H1 (cell line): ENCODE results near the gene NUDT9. TPM values are rescaled to one million over a fixed set of nuclear protein-coding genes. Genes with fewer than 3 reads are reported as not detected.

Source experiments
- HDAC2 ChIP-seq, 2 experiments: fragments of 300-600 bp in 1 of 2; sonication (generic) in 1 of 2; IDR thresholded peaks; 2 replicates each; pipeline ENCODE4 v1.6.1; 2011 to 2012; ENCODE audit warnings: low read depth in 2 of 2, low read length in 2 of 2, mild to moderate bottlenecking in 2 of 2, moderate library complexity in 2 of 2, borderline replicate concordance in 1 of 2, inconsistent platforms in 1 of 2
- KDM4A ChIP-seq: IDR thresholded peaks from one replicate; pipeline ENCODE4 v1.7.1; 2012; ENCODE audit warnings: low read depth, mild to moderate bottlenecking, moderate library complexity, low read length, inconsistent platforms; ENCODE audit not compliant: severe bottlenecking
- NANOG ChIP-seq: IDR thresholded peaks from 2 replicates; pipeline ENCODE4 v1.6.1; 2011; ENCODE audit warnings: low read length, low read depth, mild to moderate bottlenecking, inconsistent platforms; ENCODE audit not compliant: insufficient read depth, poor library complexity, severe bottlenecking
- NRF1 ChIP-seq: IDR thresholded peaks from 2 replicates; pipeline ENCODE4 v1.6.1; 2011; ENCODE audit warnings: mild to moderate bottlenecking, low read depth, low read length, improper control_type of control experiment
- POLR2A ChIP-seq, 2 experiments: IDR thresholded peaks; 1 replicate in 1 of 2; 2 replicates in 1 of 2; pipeline ENCODE4 v1.6.1; 2011; ENCODE audit warnings: low read depth in 2 of 2, low read length in 2 of 2, mild to moderate bottlenecking in 2 of 2; ENCODE audit errors: control extremely low read depth in 1 of 2
- RBBP5 ChIP-seq: IDR thresholded peaks from 2 replicates; pipeline ENCODE4 v1.7.1; 2012; ENCODE audit warnings: low read depth, mild to moderate bottlenecking, inconsistent platforms, low read length, moderate library complexity, borderline replicate concordance
- SIRT6 ChIP-seq: IDR thresholded peaks from one replicate; pipeline ENCODE4 v1.7.1; 2012; ENCODE audit warnings: low read length, inconsistent platforms
- TAF1 ChIP-seq: IDR thresholded peaks from 2 replicates; pipeline ENCODE4 v1.6.1; 2011; ENCODE audit warnings: mild to moderate bottlenecking, low read depth, low read length
- TBP ChIP-seq: IDR thresholded peaks from 2 replicates; pipeline ENCODE4 v1.6.1; 2011; ENCODE audit warnings: low read depth, low read length, improper control_type of control experiment
- polyA plus RNA-seq, 7 experiments: library from polyadenylated mRNA; depleted of rRNA in 3 of 7; stranded (reverse) in 5 of 7; unstranded in 2 of 7; fragments of >200 nt in 5 of 7; fragments of 200-250 nt in 2 of 7; gene quantifications; 1 replicate in 5 of 7; 2 replicates in 1 of 7; 4 replicates in 1 of 7; pipeline versions ENCODE4 v1.2.1 to v1.2.3, GENCODE V29; 2011 to 2013; ENCODE audit warnings: missing spikeins in 2 of 7, mixed read lengths in 2 of 7
- total RNA-seq: library from RNA; stranded (reverse); fragmentation: NEBNext Ultra II Directional; extraction: Animal tissue kit (Norgen Biotek cat#: 25700); gene quantifications from 2 replicates; pipeline ENCODE4 v1.2.1, GENCODE V29; 2021
- TF ChIP-seq, protein P1 (sequence below), 3 experiments: IDR thresholded peaks; 1 replicate in 2 of 3; 2 replicates in 1 of 3; pipeline versions ENCODE4 v1.5.1 to v1.6.1; 2011; ENCODE audit warnings: low read length in 3 of 3, mild to moderate bottlenecking in 3 of 3, inconsistent platforms in 2 of 3, low read depth in 1 of 3, moderate library complexity in 1 of 3; ENCODE audit not compliant: insufficient read depth in 1 of 3; ENCODE audit errors: control extremely low read depth in 1 of 3
- TF ChIP-seq, protein P2 (sequence below): IDR thresholded peaks from 2 replicates; pipeline ENCODE4 v1.6.1; 2012; ENCODE audit warnings: inconsistent platforms

Gene NUDT9
- total and polyA plus RNA-seq, 2 of the 8 experiments (the other 6 are each of a cell fraction or from before 2014, with no cell fraction given), result 13.2 to 27.6 TPM

DNA sequence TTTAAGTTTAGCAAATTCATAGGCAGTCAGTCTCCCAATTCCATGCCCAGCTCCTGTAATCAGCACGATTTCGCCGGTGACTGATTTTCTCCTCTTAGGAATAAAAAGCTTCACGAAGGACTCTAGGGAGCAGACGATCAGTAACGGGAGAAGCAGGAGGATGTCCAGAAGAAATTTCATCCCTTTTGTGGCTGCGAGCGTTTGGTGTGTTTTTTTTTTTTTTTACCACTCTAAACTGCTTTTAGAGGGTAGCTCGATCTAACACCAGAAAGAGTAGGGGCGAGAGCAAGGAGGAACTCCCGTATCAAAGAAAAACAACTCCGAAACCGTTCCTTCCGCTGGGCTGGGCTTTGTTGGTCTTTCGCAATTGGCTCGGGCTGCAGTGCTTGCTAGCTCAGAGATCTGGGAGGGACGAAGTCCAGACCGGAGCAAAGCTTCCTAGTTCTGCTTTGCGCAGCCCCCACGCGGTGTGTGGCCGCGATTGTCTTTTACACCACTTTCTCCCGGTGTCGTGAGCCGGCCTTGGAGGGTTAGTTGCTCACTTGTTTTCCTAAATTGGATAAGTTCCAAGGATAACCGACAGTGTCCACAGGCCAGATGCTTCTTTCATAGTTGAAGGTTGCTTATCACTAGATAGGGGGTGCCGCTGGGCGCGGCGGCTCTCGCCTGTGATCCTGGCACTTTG lies 31.3 kb upstream of the NUDT9 start, which contains the start of gene HSD17B11 (continued):
- TF ChIP-seq, protein P1, sequence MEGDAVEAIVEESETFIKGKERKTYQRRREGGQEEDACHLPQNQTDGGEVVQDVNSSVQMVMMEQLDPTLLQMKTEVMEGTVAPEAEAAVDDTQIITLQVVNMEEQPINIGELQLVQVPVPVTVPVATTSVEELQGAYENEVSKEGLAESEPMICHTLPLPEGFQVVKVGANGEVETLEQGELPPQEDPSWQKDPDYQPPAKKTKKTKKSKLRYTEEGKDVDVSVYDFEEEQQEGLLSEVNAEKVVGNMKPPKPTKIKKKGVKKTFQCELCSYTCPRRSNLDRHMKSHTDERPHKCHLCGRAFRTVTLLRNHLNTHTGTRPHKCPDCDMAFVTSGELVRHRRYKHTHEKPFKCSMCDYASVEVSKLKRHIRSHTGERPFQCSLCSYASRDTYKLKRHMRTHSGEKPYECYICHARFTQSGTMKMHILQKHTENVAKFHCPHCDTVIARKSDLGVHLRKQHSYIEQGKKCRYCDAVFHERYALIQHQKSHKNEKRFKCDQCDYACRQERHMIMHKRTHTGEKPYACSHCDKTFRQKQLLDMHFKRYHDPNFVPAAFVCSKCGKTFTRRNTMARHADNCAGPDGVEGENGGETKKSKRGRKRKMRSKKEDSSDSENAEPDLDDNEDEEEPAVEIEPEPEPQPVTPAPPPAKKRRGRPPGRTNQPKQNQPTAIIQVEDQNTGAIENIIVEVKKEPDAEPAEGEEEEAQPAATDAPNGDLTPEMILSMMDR (IDR thresholded peaks at IDR 0.05; ENCODE audit: control extremely low read depth in 1 of 3, insufficient read depth in 1 of 3, low read depth in 1 of 3, low read length in 3 of 3), result 0 out of 4 replicates have a peak, but pooled peaks of 1 of the 3 experiments have one; percentile 0
- TF ChIP-seq TBP (peak; percentile 71), RBBP5 (peak; percentile 93), SIRT6 (no peak), HDAC2 (IDR thresholded peaks at IDR 0.05; ENCODE audit: borderline replicate concordance in 1 of 2, low read depth in 2 of 2, low read length in 2 of 2) (0 out of 4 replicates have a peak, but pooled peaks of 1 of the 2 experiments have one; percentile 66), NRF1 (no peak), POLR2A (IDR thresholded peaks at IDR 0.05; ENCODE audit: control extremely low read depth in 1 of 2, low read depth in 2 of 2, low read length in 2 of 2) (peak in 1 of 2 experiments; percentile 79; a peak in 2 of 3 replicates), TAF1 (peak; percentile 68), KDM4A (peak; percentile 58), NANOG (no peak)
- TF ChIP-seq, protein P2, sequence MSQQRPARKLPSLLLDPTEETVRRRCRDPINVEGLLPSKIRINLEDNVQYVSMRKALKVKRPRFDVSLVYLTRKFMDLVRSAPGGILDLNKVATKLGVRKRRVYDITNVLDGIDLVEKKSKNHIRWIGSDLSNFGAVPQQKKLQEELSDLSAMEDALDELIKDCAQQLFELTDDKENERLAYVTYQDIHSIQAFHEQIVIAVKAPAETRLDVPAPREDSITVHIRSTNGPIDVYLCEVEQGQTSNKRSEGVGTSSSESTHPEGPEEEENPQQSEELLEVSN, result no peak
- TF ChIP-seq, all 59 proteins: peak for 11
